COLO668 (cell line): Measurements from ENCODE around the gene DHX58.

ENCODE experiments used
- DNase-seq: peaks from one replicate; lab custom pipeline; 2025; ENCODE audit not compliant: unreplicated experiment; lab: John Stamatoyannopoulos, UW

The DHX58 gene

GRCh38 chr17:42130310-42130936 is 17.9 kb upstream of the DHX58 start:
- no peak for DNase-seq

- DNase-seq: no peak
Observed at GRCh38 chr17:42129109-42129837, 16.8 kb upstream of the DHX58 start.

GRCh38 chr17:42127414-42127813 is 14.9 kb upstream of the DHX58 start:
- DNase-seq: no peak

- no peak for DNase-seq
Observed at GRCh38 chr17:42126836-42127235, 14.3 kb upstream of the DHX58 start.

GRCh38 chr17:42125565-42125964 is 13.1 kb upstream of the DHX58 start:
- no peak for DNase-seq

DNA sequence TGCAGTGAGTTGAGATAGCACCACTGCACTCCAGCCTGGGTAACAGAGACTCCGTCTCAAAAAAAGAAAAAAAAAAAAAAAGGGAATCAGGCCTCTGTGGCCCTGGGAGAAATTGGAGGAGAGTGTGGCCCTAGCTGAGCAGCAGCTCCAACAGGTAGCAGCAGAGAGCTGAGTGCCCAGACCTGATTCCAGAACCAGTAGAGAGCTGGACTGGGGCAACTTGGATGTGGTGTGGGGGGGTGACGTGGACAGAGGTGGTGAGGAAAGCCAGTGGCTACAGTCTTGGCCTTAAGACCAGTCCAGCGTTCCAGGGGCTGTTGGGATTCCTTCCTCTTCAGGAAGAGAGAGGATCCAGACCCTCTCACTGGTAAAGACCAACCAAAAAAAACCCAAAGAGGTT is 11.7 kb upstream of the DHX58 start:
- DNase-seq: no peak

DNA sequence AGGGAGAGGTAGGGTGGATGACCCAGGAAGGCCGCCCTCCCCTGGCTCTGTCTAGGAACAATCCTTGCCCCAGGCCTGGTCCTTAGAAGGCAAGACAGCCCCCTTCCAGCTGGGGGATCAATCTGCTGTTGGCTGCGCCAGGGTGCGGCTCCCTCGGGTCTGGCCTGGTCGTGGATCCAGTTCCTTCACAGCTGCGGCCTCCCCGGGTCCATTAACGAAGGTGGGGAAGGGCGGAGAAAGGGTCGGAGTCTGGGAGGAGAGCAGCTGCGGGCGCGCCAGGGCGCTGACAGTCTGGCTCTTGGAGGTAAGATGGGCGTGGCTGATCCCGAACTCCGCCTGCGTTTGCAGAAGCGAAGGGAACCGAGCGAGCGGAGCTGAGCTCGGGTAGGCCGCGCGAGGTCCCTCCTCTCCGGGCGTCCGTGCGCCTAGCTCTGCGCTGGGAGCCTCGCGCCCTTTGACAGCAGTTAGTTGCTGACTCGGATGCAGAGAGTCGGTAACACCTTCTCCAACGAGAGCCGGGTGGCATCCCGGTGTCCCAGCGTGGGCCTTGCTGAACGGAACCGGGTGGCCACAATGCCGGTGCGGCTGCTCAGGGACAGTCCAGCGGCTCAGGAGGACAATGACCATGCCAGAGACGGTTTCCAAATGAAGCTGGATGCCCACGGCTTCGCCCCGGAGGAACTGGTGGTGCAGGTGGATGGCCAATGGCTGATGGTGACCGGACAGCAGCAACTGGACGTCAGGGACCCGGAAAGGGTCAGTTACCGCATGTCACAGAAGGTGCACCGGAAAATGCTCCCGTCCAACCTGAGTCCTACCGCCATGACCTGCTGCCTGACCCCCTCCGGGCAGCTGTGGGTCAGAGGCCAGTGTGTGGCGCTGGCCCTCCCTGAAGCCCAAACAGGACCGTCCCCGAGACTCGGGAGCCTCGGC is 10.1 kb upstream of the DHX58 start, which contains the start of gene HSPB9:
TSS of gene HSPB9 (plus strand) at position 434 of the 933 bp plus-strand sequence. CDS start at position 481, 47 bp downstream.
- peak; percentile 48 for DNase-seq

- DNase-seq: peak; percentile 79
Observed at GRCh38 chr17:42120770-42121769, 8.6 kb upstream of the DHX58 start, which contains the start of gene KAT2A. Gene KAT2A, minus strand, starts transcription at chr17:42121367. Its CDS starts 63 bp downstream, at chr17:42121304.

- DNase-seq: no peak
Observed at GRCh38 chr17:42120161-42120769, 7.8 kb upstream of the DHX58 start.

- DNase-seq: no peak
Observed at GRCh38 chr17:42119301-42119700, 6.8 kb upstream of the DHX58 start.

GRCh38 chr17:42118545-42118944 is 6.0 kb upstream of the DHX58 start:
- DNase-seq: peak; percentile 12

GRCh38 chr17:42118126-42118510 is 5.6 kb upstream of the DHX58 start:
- no peak for DNase-seq

DNA sequence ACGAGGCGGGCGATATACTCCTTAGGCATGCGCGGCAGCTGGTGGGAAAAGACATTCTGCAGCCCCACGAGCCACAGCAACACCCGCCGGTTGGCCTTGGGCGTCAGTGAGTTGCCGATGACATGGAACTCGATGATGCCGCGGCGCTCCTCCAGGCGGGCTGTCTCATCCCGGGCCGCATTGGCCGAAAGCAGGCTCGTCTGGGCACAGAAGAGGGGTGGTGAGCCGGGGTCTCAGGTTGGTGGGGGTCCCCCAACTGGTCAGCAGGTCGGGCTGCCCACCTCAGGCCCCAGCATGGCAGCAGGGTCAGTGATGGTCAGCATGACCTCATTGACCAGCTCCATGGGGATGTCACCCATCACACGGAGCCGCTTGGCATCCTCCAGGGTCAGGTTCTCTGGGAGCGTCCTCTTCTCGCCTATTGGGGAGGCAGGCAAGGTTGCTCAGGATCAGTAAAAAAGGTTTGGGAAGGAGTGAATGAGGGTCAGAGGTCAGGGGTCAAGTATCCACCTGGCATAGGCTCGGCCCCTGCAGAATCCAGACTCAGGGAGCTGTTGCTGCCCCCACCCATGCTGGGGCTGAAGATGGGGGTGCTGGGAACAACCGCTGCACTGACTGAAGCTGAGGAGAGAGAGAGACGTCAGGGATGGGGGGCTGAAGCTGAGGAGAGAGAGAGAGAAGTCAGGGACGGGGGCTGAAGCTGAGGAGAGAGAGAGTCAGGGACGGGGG is 5.0 kb upstream of the DHX58 start:
- no peak for DNase-seq

DNA sequence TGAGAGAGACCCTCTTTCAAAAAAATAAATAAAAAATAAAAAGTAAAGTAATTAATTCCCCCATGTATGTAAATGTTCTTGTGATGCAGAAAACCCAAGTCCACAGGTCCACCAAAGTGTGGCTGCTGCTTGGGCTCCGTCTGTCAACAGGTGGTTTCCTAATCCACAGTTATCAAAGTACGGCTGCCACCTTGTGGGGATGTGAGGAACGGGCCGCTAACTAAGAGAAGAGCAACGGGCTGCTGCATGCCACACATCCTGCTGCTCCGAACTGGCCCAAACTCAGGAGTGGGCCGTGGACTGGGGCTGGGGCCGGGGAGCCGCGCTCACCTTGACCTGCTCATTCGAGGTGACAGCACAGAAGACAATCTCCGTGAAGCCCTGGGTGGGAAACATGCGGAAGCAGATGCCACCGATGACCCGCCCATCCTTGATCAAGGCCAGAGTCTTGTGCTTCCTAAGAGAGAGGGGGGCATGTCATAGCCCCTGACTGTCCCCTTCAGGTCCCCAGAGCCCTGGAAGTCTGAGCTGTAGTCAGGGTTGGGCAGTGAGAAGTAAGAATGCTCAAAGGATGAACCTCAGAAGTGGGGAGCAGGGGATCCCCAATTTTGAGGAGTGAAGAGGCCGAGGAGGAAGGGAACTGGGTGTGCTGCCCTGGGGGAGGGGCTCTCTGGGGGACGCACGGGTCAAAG is 4.3 kb upstream of the DHX58 start:
- DNase-seq: peak; percentile 65

GRCh38 chr17:42114118-42114517 is 1.6 kb upstream of the DHX58 start:
- no peak for DNase-seq

GRCh38 chr17:42113293-42114069 is 967 bp upstream of the DHX58 start:
- DNase-seq: no peak

GRCh38 chr17:42111871-42112551 is 503 bp downstream of the DHX58 start:
- no peak for DNase-seq
